SK-N-SH (cell line): Measurements from ENCODE around the gene MAN1A1. TPM values are rescaled to one million over a fixed set of nuclear protein-coding genes. Genes with fewer than 3 reads are reported as not detected.

Experiments used
- CTCF ChIA-PET: fragments of 300-600, 350-600 bp; formaldehyde crosslinking; extraction: SDS; loops from one replicate; lab custom pipeline; 2021; lab: Yijun Ruan, JAX
- POLR2A ChIA-PET: fragments of 350-600 bp; sonication (Branson Sonifier 250); formaldehyde crosslinking; extraction: SDS; loops from one replicate; lab custom pipeline; 2020; ENCODE audit warnings: antibody characterized with exemption, inconsistent platforms; lab: Yijun Ruan, JAX
- DNase-seq: peaks from one replicate; pipeline ENCODE4 v3.0.0; 2012
- H2AFZ ChIP-seq: fragments of 200-600 bp; sonication (generic); 2 replicates; pipeline ENCODE4 v1.8.1; 2016; ENCODE audit warnings: antibody characterized with exemption, mild to moderate bottlenecking, low read depth
- H3F3A ChIP-seq: fragments of 200-600 bp; sonication (generic); replicated peaks from 2 replicates; pipeline ENCODE3; 2016; ENCODE audit warnings: antibody characterized with exemption, mild to moderate bottlenecking; ENCODE audit not compliant: insufficient read depth
- H3K27ac ChIP-seq, 2 experiments: fragments of 200-500 bp in 1 of 2; fragments of 200-600 bp in 1 of 2; sonication (Bioruptor generic) in 1 of 2; sonication (generic), shearing (Covaris generic) in 1 of 2; 2 replicates each; pipeline versions ENCODE4 v1.5.1 to v1.6.1; 2014 to 2016; ENCODE audit warnings: low read depth in 2 of 2, inconsistent platforms in 1 of 2, low read length in 1 of 2, mild to moderate bottlenecking in 1 of 2, mixed read lengths in 1 of 2
- H3K27me3 ChIP-seq: fragments of 200-600 bp; sonication (generic), shearing (Covaris generic); 2 replicates; pipeline ENCODE4 v1.6.1; 2016; ENCODE audit warnings: mixed run types; ENCODE audit not compliant: insufficient read depth
- H3K36me3 ChIP-seq, 2 experiments: fragments of 200-500 bp in 1 of 2; fragments of 200-600 bp in 1 of 2; sonication (Bioruptor generic) in 1 of 2; sonication (generic) in 1 of 2; replicated peaks in 1 of 2; 2 replicates each; pipeline versions ENCODE3 to v1.5.1; 2014 to 2016; ENCODE audit warnings: low read length in 1 of 2, mild to moderate bottlenecking in 1 of 2; ENCODE audit not compliant: insufficient read depth in 2 of 2, control insufficient read depth in 1 of 2
- H3K4me1 ChIP-seq, 2 experiments: fragments of 200-500 bp in 1 of 2; fragments of 200-600 bp in 1 of 2; sonication (Bioruptor generic) in 1 of 2; sonication (generic), shearing (Covaris generic) in 1 of 2; 2 replicates each; pipeline versions ENCODE4 v1.5.1 to v1.6.1; 2014 to 2016; ENCODE audit warnings: low read depth in 1 of 2, low read length in 1 of 2, mixed run types in 1 of 2; ENCODE audit not compliant: insufficient read depth in 2 of 2, control insufficient read depth in 1 of 2
- H3K4me2 ChIP-seq: fragments of 200-600 bp; sonication (generic), shearing (Covaris generic); 2 replicates; pipeline ENCODE4 v1.6.1; 2017; ENCODE audit warnings: mixed run types
- H3K4me3 ChIP-seq, 2 experiments: fragments of 200-500 bp in 1 of 2; fragments of 200-600 bp in 1 of 2; sonication (Bioruptor generic) in 1 of 2; sonication (generic), shearing (Covaris generic) in 1 of 2; 2 replicates each; pipeline versions ENCODE4 v1.5.1 to v1.8.1; 2014 to 2016; ENCODE audit warnings: low read depth in 2 of 2, inconsistent platforms in 1 of 2, low read length in 1 of 2, mild to moderate bottlenecking in 1 of 2, mixed read lengths in 1 of 2, moderate library complexity in 1 of 2
- H3K79me2 ChIP-seq: fragments of 200-600 bp; sonication (generic); 2 replicates; pipeline ENCODE4 v1.8.1; 2017; ENCODE audit warnings: mild to moderate bottlenecking; ENCODE audit not compliant: insufficient read depth
- H3K9ac ChIP-seq: fragments of 200-600 bp; sonication (generic); 2 replicates; pipeline ENCODE4 v1.6.1; 2017; ENCODE audit warnings: mixed run types
- H3K9me2 ChIP-seq: fragments of 200-600 bp; sonication (generic); 2 replicates; pipeline ENCODE4 v1.6.1; 2017; ENCODE audit warnings: mixed run types
- H3K9me3 ChIP-seq: fragments of 200-600 bp; sonication (generic); 2 replicates; pipeline ENCODE4 v1.6.1; 2017; ENCODE audit warnings: mixed run types, mild to moderate bottlenecking, moderate library complexity
- H4K20me1 ChIP-seq: fragments of 200-600 bp; sonication (generic); 2 replicates; pipeline ENCODE4 v1.6.1; 2017; ENCODE audit warnings: mild to moderate bottlenecking, mixed run types; ENCODE audit not compliant: insufficient read depth
- FOXJ3 ChIP-seq: sonication (generic); formaldehyde crosslinking; IDR thresholded peaks from 2 replicates; pipeline ENCODE4 v1.5.1; 2020; ENCODE audit warnings: mild to moderate bottlenecking, missing genetic modification reagents
- FOXM1 ChIP-seq: IDR thresholded peaks from 2 replicates; pipeline ENCODE4 v1.4.0; 2012; ENCODE audit warnings: low read depth, mild to moderate bottlenecking
- GATA2 ChIP-seq: sonication (generic); formaldehyde crosslinking; IDR thresholded peaks from 2 replicates; pipeline ENCODE4 v1.5.0; 2020; ENCODE audit warnings: mild to moderate bottlenecking, missing genetic modification reagents
- JUND ChIP-seq: IDR thresholded peaks from 2 replicates; pipeline ENCODE4 v1.4.0; 2012
- MEF2A ChIP-seq: IDR thresholded peaks from 2 replicates; pipeline ENCODE4 v1.4.0; 2012; ENCODE audit warnings: low read depth, borderline replicate concordance
- MXI1 ChIP-seq: IDR thresholded peaks from 2 replicates; pipeline ENCODE4 v1.6.1; 2012; ENCODE audit warnings: mild to moderate bottlenecking, low read depth, low read length, improper control_type of control experiment
- NFIC ChIP-seq: IDR thresholded peaks from 2 replicates; pipeline ENCODE4 v1.4.0; 2012; ENCODE audit warnings: borderline replicate concordance
- RXRA ChIP-seq: IDR thresholded peaks from 2 replicates; pipeline ENCODE4 v1.4.0; 2012; ENCODE audit warnings: low read depth, mild to moderate bottlenecking, borderline replicate concordance
- TEAD4 ChIP-seq: IDR thresholded peaks from 2 replicates; pipeline ENCODE4 v1.4.0; 2012; ENCODE audit warnings: mild to moderate bottlenecking, borderline replicate concordance; ENCODE audit not compliant: insufficient read depth
- USF2 ChIP-seq: fragments of 150-350 bp; IDR thresholded peaks from 2 replicates; pipeline ENCODE4 v1.6.1; 2017; ENCODE audit warnings: antibody characterized with exemption, low read length, low read depth, borderline replicate concordance
- WGBS: methylation state at CpG from one replicate; pipeline ENCODE4 v1.1.6; 2017; ENCODE audit warnings: low lambda C conversion rate; 5-methylcytosine and 5-hydroxymethylcytosine counted together
- polyA plus RNA-seq, 3 experiments: library from polyadenylated mRNA; depleted of rRNA; stranded (reverse); fragments of >200 nt; gene quantifications; 2 replicates each; pipeline ENCODE4 v1.2.3, GENCODE V29; 2012
- TF ChIP-seq, protein P1 (sequence below): IDR thresholded peaks from 2 replicates; pipeline ENCODE4 v1.4.0; 2012; ENCODE audit warnings: low read depth, borderline replicate concordance
- TF ChIP-seq, protein P2 (sequence below): IDR thresholded peaks from 2 replicates; pipeline ENCODE4 v1.6.1; 2012; ENCODE audit warnings: mild to moderate bottlenecking, low read depth, low read length, moderate library complexity

MAN1A1 gene
- polyA plus RNA-seq, 1 of the 3 experiments (the other 2 are of a cell fraction): 28.0 TPM

DNA sequence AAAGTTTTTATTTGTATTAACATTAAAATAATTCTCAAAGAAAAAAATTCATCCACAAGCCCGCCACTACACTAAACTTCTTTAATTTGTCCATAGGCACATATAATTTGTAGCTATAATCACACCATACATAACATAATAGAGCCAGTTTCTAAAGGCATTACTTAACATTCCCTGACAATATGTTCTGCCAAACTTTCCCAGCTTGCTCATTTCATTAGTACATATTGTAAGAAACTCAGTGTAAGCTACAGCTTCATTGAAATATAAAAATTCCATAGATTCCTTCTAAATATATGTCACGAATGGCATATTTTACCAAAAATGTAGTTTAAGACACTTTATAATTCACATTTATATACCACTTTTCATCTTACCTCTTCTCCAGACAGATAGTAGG, 59.3 kb downstream of the MAN1A1 start:
- CTCF ChIA-PET: interaction anchor here (0.7 kb wide), 1 partner anchor 131 kb away, joined by 3 read pairs; no protein-coding TSS in a partner anchor

GRCh38 chr6:119289651-119290050, 59.9 kb downstream of the MAN1A1 start:
- Histone ChIP-seq H3K79me2 (no peaks in the 10 kb centered on the region), H3K4me1 (no peaks in the 10 kb centered on the region; a peak in 1 of 4 replicates), H3K36me3 (peaks cover 8 to 16% of the 10 kb centered on the region in 2 experiments), H3K9ac (no peak overlapping the region), H2AFZ (no peak overlapping the region), H3K9me3 (peaks cover 1% of the 10 kb centered on the region; the same call in 1 of the 2 replicates), H3K4me3 (no peak overlapping the region), H3K9me2 (no peaks in the 10 kb centered on the region), H3K27me3 (no peaks in the 10 kb centered on the region), H3K4me2 (no peak overlapping the region), H4K20me1 (no peaks in the 10 kb centered on the region), H3F3A (peaks cover 4% of the 10 kb centered on the region), H3K27ac (no peak overlapping the region)
- ChIA-PET CTCF (interaction anchor here (0.7 kb wide), 1 partner anchor 132 kb away, joined by 3 read pairs; no protein-coding TSS in a partner anchor), POLR2A (no interaction called here)
- DNase-seq: no peak
- no peak for TF ChIP-seq FOXM1
- no peak for TF ChIP-seq JUND
- no peak for TF ChIP-seq USF2
- TF ChIP-seq MXI1: no peak
- no peak for TF ChIP-seq TEAD4
- TF ChIP-seq RXRA: no peak
- no peak for TF ChIP-seq FOXJ3 (CRISPR knock-in tag)
- TF ChIP-seq, protein P1, sequence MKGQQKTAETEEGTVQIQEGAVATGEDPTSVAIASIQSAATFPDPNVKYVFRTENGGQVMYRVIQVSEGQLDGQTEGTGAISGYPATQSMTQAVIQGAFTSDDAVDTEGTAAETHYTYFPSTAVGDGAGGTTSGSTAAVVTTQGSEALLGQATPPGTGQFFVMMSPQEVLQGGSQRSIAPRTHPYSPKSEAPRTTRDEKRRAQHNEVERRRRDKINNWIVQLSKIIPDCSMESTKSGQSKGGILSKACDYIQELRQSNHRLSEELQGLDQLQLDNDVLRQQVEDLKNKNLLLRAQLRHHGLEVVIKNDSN: no peak
- TF ChIP-seq GATA2 (CRISPR knock-in tag): no peak
- TF ChIP-seq NFIC: no peak
- TF ChIP-seq, protein P2, sequence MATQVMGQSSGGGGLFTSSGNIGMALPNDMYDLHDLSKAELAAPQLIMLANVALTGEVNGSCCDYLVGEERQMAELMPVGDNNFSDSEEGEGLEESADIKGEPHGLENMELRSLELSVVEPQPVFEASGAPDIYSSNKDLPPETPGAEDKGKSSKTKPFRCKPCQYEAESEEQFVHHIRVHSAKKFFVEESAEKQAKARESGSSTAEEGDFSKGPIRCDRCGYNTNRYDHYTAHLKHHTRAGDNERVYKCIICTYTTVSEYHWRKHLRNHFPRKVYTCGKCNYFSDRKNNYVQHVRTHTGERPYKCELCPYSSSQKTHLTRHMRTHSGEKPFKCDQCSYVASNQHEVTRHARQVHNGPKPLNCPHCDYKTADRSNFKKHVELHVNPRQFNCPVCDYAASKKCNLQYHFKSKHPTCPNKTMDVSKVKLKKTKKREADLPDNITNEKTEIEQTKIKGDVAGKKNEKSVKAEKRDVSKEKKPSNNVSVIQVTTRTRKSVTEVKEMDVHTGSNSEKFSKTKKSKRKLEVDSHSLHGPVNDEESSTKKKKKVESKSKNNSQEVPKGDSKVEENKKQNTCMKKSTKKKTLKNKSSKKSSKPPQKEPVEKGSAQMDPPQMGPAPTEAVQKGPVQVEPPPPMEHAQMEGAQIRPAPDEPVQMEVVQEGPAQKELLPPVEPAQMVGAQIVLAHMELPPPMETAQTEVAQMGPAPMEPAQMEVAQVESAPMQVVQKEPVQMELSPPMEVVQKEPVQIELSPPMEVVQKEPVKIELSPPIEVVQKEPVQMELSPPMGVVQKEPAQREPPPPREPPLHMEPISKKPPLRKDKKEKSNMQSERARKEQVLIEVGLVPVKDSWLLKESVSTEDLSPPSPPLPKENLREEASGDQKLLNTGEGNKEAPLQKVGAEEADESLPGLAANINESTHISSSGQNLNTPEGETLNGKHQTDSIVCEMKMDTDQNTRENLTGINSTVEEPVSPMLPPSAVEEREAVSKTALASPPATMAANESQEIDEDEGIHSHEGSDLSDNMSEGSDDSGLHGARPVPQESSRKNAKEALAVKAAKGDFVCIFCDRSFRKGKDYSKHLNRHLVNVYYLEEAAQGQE: no peak
- WGBS: 78% methylated on average over 3 of the region's 3 CpGs

More for the DNA sequence above, 59.3 kb downstream of the MAN1A1 start:
- H2AFZ ChIP-seq: no peak overlapping the region
- H3K9me2 ChIP-seq: no peaks in the 10 kb centered on the region
- H3K4me1 ChIP-seq: no peaks in the 10 kb centered on the region; a peak in 1 of 4 replicates
- peaks cover 4% of the 10 kb centered on the region for H3F3A ChIP-seq
- H4K20me1 ChIP-seq: no peaks in the 10 kb centered on the region
- H3K9me3 ChIP-seq: no peaks in the 10 kb centered on the region
- no peak overlapping the region for H3K4me3 ChIP-seq
- H3K9ac ChIP-seq: no peak overlapping the region
- no peak overlapping the region for H3K4me2 ChIP-seq
- POLR2A ChIA-PET: no interaction called here
- H3K36me3 ChIP-seq: peaks cover 6 to 16% of the 10 kb centered on the region in 2 experiments
- no peaks in the 10 kb centered on the region for H3K79me2 ChIP-seq
- no peak for TF ChIP-seq MEF2A
- no peaks in the 10 kb centered on the region for H3K27me3 ChIP-seq
- WGBS: 87% methylated on average over 2 of the region's 2 CpGs
- H3K27ac ChIP-seq: no peak overlapping the region
- DNase-seq: no peak
